DND-41 (cell line): ENCODE data around the gene DSTN.

Source experiments
- ATAC-seq: fragments of 200-7000 bp; cut with Tn5 transposase; 3 replicates; pipeline ENCODE4 v1.9.1; 2021; ENCODE audit warnings: low read depth; ENCODE audit not compliant: insufficient read depth
- DNase-seq: peaks from one replicate; pipeline ENCODE4 v3.0.0-alpha.2; 2020
- H2AFZ ChIP-seq: 2 replicates; pipeline ENCODE4 v1.6.0; 2012; ENCODE audit warnings: low read depth, low read length
- H3K27ac ChIP-seq: 2 replicates; pipeline ENCODE4 v1.5.1; 2012; ENCODE audit warnings: low read length, inconsistent platforms
- H3K27me3 ChIP-seq: fragments of 200-600 bp; sonication (generic); 2 replicates; pipeline ENCODE4 v1.6.0; 2012; ENCODE audit warnings: low read length, mild to moderate bottlenecking, inconsistent platforms; ENCODE audit not compliant: insufficient read depth, poor library complexity
- H3K36me3 ChIP-seq: 2 replicates; pipeline ENCODE4 v1.5.1; 2012; ENCODE audit warnings: low read length, inconsistent platforms; ENCODE audit not compliant: insufficient read depth
- H3K4me1 ChIP-seq: 2 replicates; pipeline ENCODE4 v1.5.1; 2012; ENCODE audit warnings: mild to moderate bottlenecking, low read length; ENCODE audit not compliant: insufficient read depth
- H3K4me2 ChIP-seq: 2 replicates; pipeline ENCODE4 v1.6.0; 2012; ENCODE audit warnings: mild to moderate bottlenecking, moderate library complexity, low read length, inconsistent platforms; ENCODE audit not compliant: insufficient read depth
- H3K4me3 ChIP-seq, 2 experiments: fragments of 200-600 bp in 1 of 2; shearing (Covaris generic) in 1 of 2; 2 replicates each; pipeline ENCODE4 v1.5.1; 2012 to 2016; ENCODE audit warnings: inconsistent platforms in 2 of 2, low read length in 2 of 2, mild to moderate bottlenecking in 2 of 2, low read depth in 1 of 2, moderate library complexity in 1 of 2
- H3K79me2 ChIP-seq: 2 replicates; pipeline ENCODE4 v1.6.0; 2012; ENCODE audit warnings: low read length, inconsistent platforms; ENCODE audit not compliant: insufficient read depth
- H3K9ac ChIP-seq: 2 replicates; pipeline ENCODE4 v1.6.0; 2012; ENCODE audit warnings: low read depth, mild to moderate bottlenecking, inconsistent platforms, low read length, moderate library complexity
- H3K9me3 ChIP-seq: 2 replicates; pipeline ENCODE4 v1.5.1; 2012; ENCODE audit warnings: low read length, moderate library complexity, mild to moderate bottlenecking, inconsistent platforms; ENCODE audit not compliant: insufficient read depth, severe bottlenecking
- H4K20me1 ChIP-seq: 2 replicates; pipeline ENCODE4 v1.6.0; 2012; ENCODE audit warnings: low read length; ENCODE audit not compliant: insufficient read depth
- CTCF ChIP-seq: IDR thresholded peaks from 2 replicates; pipeline ENCODE4 v1.5.1; 2012; ENCODE audit warnings: borderline replicate concordance, low read length, moderate library complexity, mild to moderate bottlenecking; ENCODE audit not compliant: poor library complexity, severe bottlenecking; ENCODE audit errors: extremely low read depth
- EZH2 ChIP-seq: IDR thresholded peaks from 3 replicates; pipeline ENCODE4 v1.6.1; 2012; ENCODE audit warnings: borderline replicate concordance, low read depth, mild to moderate bottlenecking, moderate library complexity, low read length, inconsistent platforms; ENCODE audit not compliant: severe bottlenecking

DSTN gene

GRCh38 chr20:17573463-17573862 lies 3.6 kb downstream of the DSTN start:
- Histone ChIP-seq H3K27ac (no peak overlapping the region), H3K9me3 (no peaks in the 10 kb centered on the region), H3K4me1 (peaks cover 13% of the 10 kb centered on the region), H3K4me2 (no peak overlapping the region), H3K27me3 (peaks cover 3% of the 10 kb centered on the region), H2AFZ (no peak overlapping the region), H3K9ac (no peak overlapping the region), H4K20me1 (peaks cover 7% of the 10 kb centered on the region; the same call in 1 of the 2 replicates), H3K4me3 (no peak overlapping the region), H3K36me3 (no peaks in the 10 kb centered on the region; the same call in 1 of the 2 replicates), H3K79me2 (no peaks in the 10 kb centered on the region)
- TF ChIP-seq EZH2 (no peak), CTCF (no peak)
- no peak for ATAC-seq
- DNase-seq, result no peak

GRCh38 chr20:17576215-17576614 lies 6.3 kb downstream of the DSTN start:
- H3K4me1 ChIP-seq, result peaks cover 1% of the 10 kb centered on the region
- no peaks in the 10 kb centered on the region for H3K79me2 ChIP-seq
- no peaks in the 10 kb centered on the region for H3K9me3 ChIP-seq
- H4K20me1 ChIP-seq, result peaks cover 10% of the 10 kb centered on the region; the same call in 1 of the 2 replicates
- no peak overlapping the region for H3K4me2 ChIP-seq
- H3K36me3 ChIP-seq, result no peaks in the 10 kb centered on the region
- H3K4me3 ChIP-seq, result no peak overlapping the region
- H2AFZ ChIP-seq, result no peak overlapping the region
- H3K27ac ChIP-seq, result no peak overlapping the region
- H3K9ac ChIP-seq, result no peak overlapping the region
- ATAC-seq (no peak), DNase-seq (no peak)
- TF ChIP-seq CTCF, result no peak
- no peak for TF ChIP-seq EZH2
- H3K27me3 ChIP-seq, result no peaks in the 10 kb centered on the region

- Histone ChIP-seq H3K4me2 (no peak overlapping the region), H3K79me2 (no peaks in the 10 kb centered on the region), H4K20me1 (0 out of 2 replicates have a peak, but pooled peaks cover 5% of the 10 kb centered on the region), H3K27me3 (no peaks in the 10 kb centered on the region), H3K4me3 (no peak overlapping the region), H3K36me3 (no peaks in the 10 kb centered on the region), H2AFZ (no peak overlapping the region), H3K9ac (no peak overlapping the region), H3K9me3 (no peaks in the 10 kb centered on the region), H3K27ac (no peak overlapping the region), H3K4me1 (no peaks in the 10 kb centered on the region)
- no peak for DNase-seq
- TF ChIP-seq CTCF (no peak), EZH2 (no peak)
- no peak for ATAC-seq
These were observed 9.6 kb downstream of the DSTN start for GRCh38 chr20:17579369-17580039.
